Calu3 (cell line): ENCODE measurements around the gene BCL2L13. TPM values are rescaled to one million over a fixed set of nuclear protein-coding genes. Genes with fewer than 3 reads are reported as not detected.
"Not testable (repeated sequence)": the region's sequence is repeated elsewhere in the genome, so short reads cannot be mapped to it uniquely, and the experiment has no call there.

Experiments
- BruUV-seq: library from RNA; stranded (reverse); fragments of 400-500 nt; replicated peaks from 2 replicates; lab custom pipeline; 2021; lab: Mats Ljungman, UMichigan
- CTCF ChIA-PET: fragments of 300-600 bp; sonication (Branson Sonifier 250); formaldehyde crosslinking; loops from one replicate; lab custom pipeline; 2022; ENCODE audit warnings: antibody characterized with exemption; lab: Charles Lee
- DNase-seq: peaks from one replicate; pipeline ENCODE4 v3.0.0; 2022
- H3K27ac Mint-ChIP-seq: one replicate; pipeline ENCODE4 v1.8.0; 2022; ENCODE audit warnings: mixed read lengths; ENCODE audit not compliant: unreplicated experiment
- H3K27me3 Mint-ChIP-seq: one replicate; pipeline ENCODE4 v1.8.0; 2022; ENCODE audit warnings: mixed read lengths; ENCODE audit not compliant: unreplicated experiment
- H3K36me3 Mint-ChIP-seq: one replicate; pipeline ENCODE4 v1.8.0; 2022; ENCODE audit warnings: mild to moderate bottlenecking, moderate library complexity, mixed read lengths; ENCODE audit not compliant: insufficient read depth, unreplicated experiment
- H3K4me1 Mint-ChIP-seq: one replicate; pipeline ENCODE4 v1.8.0; 2022; ENCODE audit warnings: mild to moderate bottlenecking, low read depth, mixed read lengths; ENCODE audit not compliant: unreplicated experiment
- H3K4me3 Mint-ChIP-seq: one replicate; pipeline ENCODE4 v1.8.0; 2022; ENCODE audit warnings: mild to moderate bottlenecking, low read depth, moderate library complexity, mixed read lengths; ENCODE audit not compliant: unreplicated experiment
- H3K9me3 Mint-ChIP-seq: one replicate; pipeline ENCODE4 v1.8.0; 2022; ENCODE audit warnings: low read depth, mixed read lengths; ENCODE audit not compliant: unreplicated experiment
- intact Hi-C: fragments of 100-400 bp; cut with micrococcal nuclease; formaldehyde crosslinking; loops from one replicate; pipeline ENCODE4 v1.10.0; 2022; ENCODE audit not compliant: unreplicated experiment
- total RNA-seq: library from RNA; stranded (reverse); gene quantifications from 2 replicates; pipeline ENCODE4 v1.2.3, GENCODE V29; 2022
- TF ChIP-seq, protein P1 (sequence below): fragments of 200-600 bp; IDR thresholded peaks from one replicate; pipeline ENCODE4 v1.8.0; 2022; ENCODE audit warnings: antibody characterized with exemption; ENCODE audit not compliant: unreplicated experiment

Gene BCL2L13
- total RNA-seq, 1 experiment from 2014 or later = 49.3 TPM

GRCh38 chr22:17694752-17695151, 56.2 kb downstream of the BCL2L13 start:
- CTCF ChIA-PET = no interaction called here
- intact Hi-C loops = no loop called here

GRCh38 chr22:17695986-17696385, 57.4 kb downstream of the BCL2L13 start:
- no peaks in the 10 kb centered on the region for H3K4me1 Mint-ChIP-seq
- no peaks in the 10 kb centered on the region for H3K27me3 Mint-ChIP-seq
- TF ChIP-seq, protein P1, sequence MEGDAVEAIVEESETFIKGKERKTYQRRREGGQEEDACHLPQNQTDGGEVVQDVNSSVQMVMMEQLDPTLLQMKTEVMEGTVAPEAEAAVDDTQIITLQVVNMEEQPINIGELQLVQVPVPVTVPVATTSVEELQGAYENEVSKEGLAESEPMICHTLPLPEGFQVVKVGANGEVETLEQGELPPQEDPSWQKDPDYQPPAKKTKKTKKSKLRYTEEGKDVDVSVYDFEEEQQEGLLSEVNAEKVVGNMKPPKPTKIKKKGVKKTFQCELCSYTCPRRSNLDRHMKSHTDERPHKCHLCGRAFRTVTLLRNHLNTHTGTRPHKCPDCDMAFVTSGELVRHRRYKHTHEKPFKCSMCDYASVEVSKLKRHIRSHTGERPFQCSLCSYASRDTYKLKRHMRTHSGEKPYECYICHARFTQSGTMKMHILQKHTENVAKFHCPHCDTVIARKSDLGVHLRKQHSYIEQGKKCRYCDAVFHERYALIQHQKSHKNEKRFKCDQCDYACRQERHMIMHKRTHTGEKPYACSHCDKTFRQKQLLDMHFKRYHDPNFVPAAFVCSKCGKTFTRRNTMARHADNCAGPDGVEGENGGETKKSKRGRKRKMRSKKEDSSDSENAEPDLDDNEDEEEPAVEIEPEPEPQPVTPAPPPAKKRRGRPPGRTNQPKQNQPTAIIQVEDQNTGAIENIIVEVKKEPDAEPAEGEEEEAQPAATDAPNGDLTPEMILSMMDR = no peak
- no peak overlapping the region for H3K27ac Mint-ChIP-seq
- H3K4me3 Mint-ChIP-seq = no peak overlapping the region
- intact Hi-C loops = no loop called here
- no peaks in the 10 kb centered on the region for H3K36me3 Mint-ChIP-seq
- H3K9me3 Mint-ChIP-seq = no peaks in the 10 kb centered on the region
- no peak for DNase-seq
- CTCF ChIA-PET = no interaction called here
- BruUV-seq = no TSS peak

More at GRCh38 chr22:17694752-17695151, 56.2 kb downstream of the BCL2L13 start:
- Mint-ChIP-seq H3K4me1 (no peaks in the 10 kb centered on the region), H3K27me3 (no peaks in the 10 kb centered on the region), H3K9me3 (no peaks in the 10 kb centered on the region), H3K27ac (no peak overlapping the region), H3K36me3 (no peaks in the 10 kb centered on the region), H3K4me3 (no peak overlapping the region)
- TF ChIP-seq, protein P1 = no peak
- no peak for DNase-seq
- BruUV-seq = no TSS peak

DNA sequence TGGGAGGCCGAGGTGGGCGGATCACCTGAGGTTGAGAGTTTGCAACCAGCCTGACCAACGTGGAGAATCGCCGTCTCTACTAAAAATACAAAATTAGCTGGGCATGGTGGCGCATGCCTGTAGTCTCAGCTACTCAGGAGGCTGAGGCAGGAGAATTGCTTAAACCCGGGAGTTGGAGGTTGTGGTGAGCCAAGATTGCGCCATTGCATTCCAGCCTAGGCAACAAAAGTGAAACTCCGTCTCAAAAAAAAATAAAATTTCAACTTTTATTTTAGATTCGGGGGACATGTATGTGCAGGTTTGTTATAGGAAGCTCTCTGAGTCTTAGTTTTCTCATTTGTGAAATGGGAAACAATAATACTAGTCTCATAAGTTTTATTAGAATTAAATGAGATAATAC, 58.6 kb downstream of the BCL2L13 start:
- not testable (repeated sequence) for H3K36me3 Mint-ChIP-seq

DNA sequence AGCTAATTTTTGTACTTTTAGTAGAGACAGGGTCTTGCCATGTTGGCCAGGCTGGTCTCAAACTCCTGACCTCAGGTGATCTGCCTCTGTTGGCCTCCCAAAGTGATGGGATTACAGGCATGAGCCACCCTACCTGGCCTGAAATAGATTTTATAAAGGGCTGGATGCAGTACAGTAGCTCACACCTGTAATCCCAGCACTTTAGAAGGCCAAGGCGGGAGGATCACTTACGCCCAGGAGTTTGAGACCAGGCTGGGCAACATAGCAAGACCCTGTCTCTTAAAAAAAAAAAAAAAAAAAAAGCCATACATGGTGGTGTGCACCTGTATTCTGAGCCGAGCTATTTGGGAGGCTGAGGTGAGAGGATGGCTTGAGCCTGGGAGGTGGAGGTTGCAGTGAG, 59.7 kb downstream of the BCL2L13 start:
- H3K27ac Mint-ChIP-seq, H3K4me3 Mint-ChIP-seq, H3K4me1 Mint-ChIP-seq, CTCF ChIA-PET, intact Hi-C loops, H3K36me3 Mint-ChIP-seq, DNase-seq, H3K27me3 Mint-ChIP-seq, H3K9me3 Mint-ChIP-seq, BruUV-seq: not testable (repeated sequence)

More for the DNA sequence above, 58.6 kb downstream of the BCL2L13 start:
- H3K4me3 Mint-ChIP-seq, DNase-seq, intact Hi-C loops, H3K9me3 Mint-ChIP-seq, BruUV-seq, H3K27me3 Mint-ChIP-seq, H3K27ac Mint-ChIP-seq, H3K4me1 Mint-ChIP-seq: not testable (repeated sequence)
- CTCF ChIA-PET = interaction anchor here (0.7 kb wide), 1 partner anchor 55 kb away, joined by 3 read pairs; no protein-coding TSS in a partner anchor

GRCh38 chr22:17698948-17699347, 60.4 kb downstream of the BCL2L13 start:
- CTCF ChIA-PET = no interaction called here
- intact Hi-C loops = no loop called here
- no peaks in the 10 kb centered on the region for H3K27me3 Mint-ChIP-seq
- no peak overlapping the region for H3K27ac Mint-ChIP-seq
- H3K36me3 Mint-ChIP-seq = no peaks in the 10 kb centered on the region
- TF ChIP-seq, protein P1 = no peak
- BruUV-seq = no TSS peak
- no peak for DNase-seq
- no peaks in the 10 kb centered on the region for H3K4me1 Mint-ChIP-seq
- H3K9me3 Mint-ChIP-seq = no peaks in the 10 kb centered on the region
- no peak overlapping the region for H3K4me3 Mint-ChIP-seq
